ENCODE data around the gene PEAR1. TPM values are rescaled to one million over a fixed set of nuclear protein-coding genes. Genes with fewer than 3 reads are reported as not detected.

Gene PEAR1
- polyA plus RNA-seq, 3 donors = not detected

- no peak overlapping the region for H3K27ac Mint-ChIP-seq
- peaks cover 33% of the 10 kb centered on the region for H3K4me1 Mint-ChIP-seq
- peaks cover 0 to 10% of the 10 kb centered on the region in 2 donors for H3K36me3 Mint-ChIP-seq
- TF ChIP-seq, protein P1, sequence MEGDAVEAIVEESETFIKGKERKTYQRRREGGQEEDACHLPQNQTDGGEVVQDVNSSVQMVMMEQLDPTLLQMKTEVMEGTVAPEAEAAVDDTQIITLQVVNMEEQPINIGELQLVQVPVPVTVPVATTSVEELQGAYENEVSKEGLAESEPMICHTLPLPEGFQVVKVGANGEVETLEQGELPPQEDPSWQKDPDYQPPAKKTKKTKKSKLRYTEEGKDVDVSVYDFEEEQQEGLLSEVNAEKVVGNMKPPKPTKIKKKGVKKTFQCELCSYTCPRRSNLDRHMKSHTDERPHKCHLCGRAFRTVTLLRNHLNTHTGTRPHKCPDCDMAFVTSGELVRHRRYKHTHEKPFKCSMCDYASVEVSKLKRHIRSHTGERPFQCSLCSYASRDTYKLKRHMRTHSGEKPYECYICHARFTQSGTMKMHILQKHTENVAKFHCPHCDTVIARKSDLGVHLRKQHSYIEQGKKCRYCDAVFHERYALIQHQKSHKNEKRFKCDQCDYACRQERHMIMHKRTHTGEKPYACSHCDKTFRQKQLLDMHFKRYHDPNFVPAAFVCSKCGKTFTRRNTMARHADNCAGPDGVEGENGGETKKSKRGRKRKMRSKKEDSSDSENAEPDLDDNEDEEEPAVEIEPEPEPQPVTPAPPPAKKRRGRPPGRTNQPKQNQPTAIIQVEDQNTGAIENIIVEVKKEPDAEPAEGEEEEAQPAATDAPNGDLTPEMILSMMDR (IDR thresholded peaks at IDR 0.05) = no peak
- H3K36me3 ChIP-seq (replicated peaks in 1 of 2; ENCODE audit: control insufficient read depth in 1 of 2, insufficient read depth in 2 of 2, low read length in 2 of 2) = no peaks in the 10 kb centered on the region
- H2AFZ ChIP-seq (ENCODE audit: insufficient read depth, low read depth, low read length, poor library complexity, severe bottlenecking) = no peak overlapping the region
- no peak for DNase-seq
- H3K4me1 ChIP-seq (ENCODE audit: control insufficient read depth in 1 of 2, insufficient read depth in 2 of 2, low read length in 2 of 2) = peaks cover 28 to 33% of the 10 kb centered on the region in 2 donors
- intact Hi-C loops (cut with micrococcal nuclease) = loop anchor here (5.0 to 10.0 kb wide), 2 partner anchors 32 to 80 kb away; partner anchors contain the start of gene SH2D2A (in 1 of the 2)
- H3K9me3 ChIP-seq (replicated peaks in 1 of 2; ENCODE audit: control insufficient read depth in 1 of 2, insufficient read depth in 1 of 2, low read length in 2 of 2) = no peaks in the 10 kb centered on the region
- peak overlapping the region in 1 of 2 donors; percentile 53 for H3K4me3 Mint-ChIP-seq
- WGBS (ENCODE audit: insufficient coverage) = 61% methylated on average over 3 of the region's 12 CpGs
- H3K4me3 ChIP-seq (replicated peaks in 1 of 3; ENCODE audit: low read depth in 2 of 3, low read length in 3 of 3) = no peak overlapping the region
- H4K20me1 ChIP-seq (ENCODE audit: insufficient read depth, low read length) = no peaks in the 10 kb centered on the region
- no peak overlapping the region for H3K9ac ChIP-seq (ENCODE audit: insufficient read depth, low read length, poor library complexity, severe bottlenecking)
- peaks cover 48 to 62% (median 58%) of the 10 kb centered on the region in 3 donors for H3K27me3 Mint-ChIP-seq (ENCODE audit: low read depth in 3 of 3)
- peaks cover 20 to 47% of the 10 kb centered on the region in 2 donors for H3K27me3 ChIP-seq (ENCODE audit: control insufficient read depth in 2 of 2, insufficient read depth in 2 of 2, low read length in 2 of 2)
- peaks cover 0 to 9% (median 5%) of the 10 kb centered on the region in 7 donors for H3K9me3 Mint-ChIP-seq
- H3K4me2 ChIP-seq (replicated peaks; ENCODE audit: extremely low read depth, low read length, poor library complexity, severe bottlenecking) = no peak overlapping the region
- H3K27ac ChIP-seq (ENCODE audit: low read depth in 1 of 2, low read length in 2 of 2) = no peak overlapping the region
- H3K79me2 ChIP-seq (ENCODE audit: insufficient read depth, low read length) = no peaks in the 10 kb centered on the region
Observed at GRCh38 chr1:156894711-156895454, 1.4 kb downstream of the PEAR1 start.

- intact Hi-C loops (cut with micrococcal nuclease) = loop anchor here in 1 of 2 donors (10.0 kb wide), 1 partner anchor 81 kb away; the partner anchor contains the start of gene SH2D2A
- Histone ChIP-seq H3K27ac (ENCODE audit: low read depth in 1 of 2, low read length in 2 of 2) (no peak overlapping the region), H3K9ac (ENCODE audit: insufficient read depth, low read length, poor library complexity, severe bottlenecking) (no peak overlapping the region), H3K4me3 (replicated peaks in 1 of 3; ENCODE audit: low read depth in 2 of 3, low read length in 3 of 3) (no peak overlapping the region), H2AFZ (ENCODE audit: insufficient read depth, low read depth, low read length, poor library complexity, severe bottlenecking) (no peak overlapping the region), H3K4me1 (ENCODE audit: control insufficient read depth in 1 of 2, insufficient read depth in 2 of 2, low read length in 2 of 2) (peaks cover 28 to 33% of the 10 kb centered on the region in 2 donors), H4K20me1 (ENCODE audit: insufficient read depth, low read length) (no peaks in the 10 kb centered on the region), H3K36me3 (replicated peaks in 1 of 2; ENCODE audit: control insufficient read depth in 1 of 2, insufficient read depth in 2 of 2, low read length in 2 of 2) (no peaks in the 10 kb centered on the region), H3K79me2 (ENCODE audit: insufficient read depth, low read length) (no peaks in the 10 kb centered on the region), H3K27me3 (ENCODE audit: control insufficient read depth in 2 of 2, insufficient read depth in 2 of 2, low read length in 2 of 2) (peaks cover 20 to 44% of the 10 kb centered on the region in 2 donors), H3K4me2 (replicated peaks; ENCODE audit: extremely low read depth, low read length, poor library complexity, severe bottlenecking) (no peak overlapping the region), H3K9me3 (replicated peaks in 1 of 2; ENCODE audit: control insufficient read depth in 1 of 2, insufficient read depth in 1 of 2, low read length in 2 of 2) (no peaks in the 10 kb centered on the region)
- H3K27me3 Mint-ChIP-seq (ENCODE audit: low read depth in 3 of 3) = peaks cover 44 to 62% (median 55%) of the 10 kb centered on the region in 3 donors
- H3K4me1 Mint-ChIP-seq = peaks cover 30% of the 10 kb centered on the region
- H3K9me3 Mint-ChIP-seq = peaks cover 0 to 9% (median 5%) of the 10 kb centered on the region in 7 donors
- TF ChIP-seq, protein P1 (IDR thresholded peaks at IDR 0.05) = no peak
- H3K36me3 Mint-ChIP-seq = peaks cover 0 to 10% of the 10 kb centered on the region in 2 donors
- DNase-seq = no peak
- H3K4me3 Mint-ChIP-seq = peak overlapping the region in 1 of 2 donors; percentile 53
- H3K27ac Mint-ChIP-seq = no peak overlapping the region
- 94% methylated on average over 3 of the region's 4 CpGs for WGBS (ENCODE audit: insufficient coverage)
Observed at GRCh38 chr1:156895455-156895812, 1.9 kb downstream of the PEAR1 start.

Measured in CD14-positive monocyte (primary cell).